COLO668 (cell line): ENCODE results near the gene TRPV3.

ENCODE experiments used
- DNase-seq: peaks from one replicate; lab custom pipeline; 2025; ENCODE audit not compliant: unreplicated experiment; lab: John Stamatoyannopoulos, UW

The TRPV3 gene

GRCh38 chr17:3547628-3548027 is 10.0 kb downstream of the TRPV3 start:
- no peak for DNase-seq

- no peak for DNase-seq
Observed at GRCh38 chr17:3546997-3547396, 10.6 kb downstream of the TRPV3 start.

GRCh38 chr17:3546521-3546920 is 11.1 kb downstream of the TRPV3 start:
- DNase-seq, result no peak

- no peak for DNase-seq
Observed at GRCh38 chr17:3545151-3545550, 12.5 kb downstream of the TRPV3 start.

- no peak for DNase-seq
Observed at GRCh38 chr17:3544365-3544764, 13.2 kb downstream of the TRPV3 start.

GRCh38 chr17:3543453-3543852 is 14.2 kb downstream of the TRPV3 start:
- no peak for DNase-seq

- no peak for DNase-seq
Observed at GRCh38 chr17:3542410-3543088, 15.1 kb downstream of the TRPV3 start.

- no peak for DNase-seq
Observed at GRCh38 chr17:3539881-3540540, 17.6 kb downstream of the TRPV3 start.

- DNase-seq, result no peak
Observed at GRCh38 chr17:3536716-3537115, 20.9 kb downstream of the TRPV3 start.

GRCh38 chr17:3535253-3535995 is 22.2 kb downstream of the TRPV3 start:
- no peak for DNase-seq

GRCh38 chr17:3534881-3535252 is 22.7 kb downstream of the TRPV3 start:
- no peak for DNase-seq

GRCh38 chr17:3533752-3534151 is 23.9 kb downstream of the TRPV3 start:
- DNase-seq, result no peak

- no peak for DNase-seq
Observed at GRCh38 chr17:3532859-3533142, 24.8 kb downstream of the TRPV3 start.

- no peak for DNase-seq
Observed at GRCh38 chr17:3532106-3532858, 25.3 kb downstream of the TRPV3 start.

GRCh38 chr17:3531266-3532101 is 26.1 kb downstream of the TRPV3 start:
- no peak for DNase-seq

GRCh38 chr17:3529817-3530741 is 27.5 kb downstream of the TRPV3 start:
- no peak for DNase-seq

- DNase-seq, result no peak
Observed at GRCh38 chr17:3528880-3529511, 28.6 kb downstream of the TRPV3 start.

GRCh38 chr17:3528403-3528851 is 29.2 kb downstream of the TRPV3 start:
- DNase-seq, result no peak

GRCh38 chr17:3527896-3528295 is 29.7 kb downstream of the TRPV3 start:
- DNase-seq, result no peak
